ENCODE measurements around the gene DACT1. TPM values are rescaled to one million over a fixed set of nuclear protein-coding genes. Genes with fewer than 3 reads are reported as not detected.

DACT1 gene
- total RNA-seq, 1 donor from 2014 or later, result 1.0 TPM

Other genes starting within 250 kb of the DACT1 start
- not detected for gene TOMM20L, start 242.0 kb upstream of the DACT1 start, total RNA-seq
- gene TIMM9, start 210.4 kb upstream of the DACT1 start, total RNA-seq, result 8.7 TPM
- gene KIAA0586, start 210.2 kb upstream of the DACT1 start, total RNA-seq, result 5.6 TPM